WERI-Rb-1 (cell line): ENCODE data around the gene BSCL2.
A peak's percentile ranks its signal among the peaks of the same experiment; 100 is the strongest.

ENCODE experiments used
- DNase-seq: peaks from one replicate; pipeline ENCODE4 v3.0.0-alpha.2; 2020
- H3K27ac ChIP-seq: fragments of 250-450 bp; sonication (Bioruptor Pico); 2 replicates; pipeline ENCODE4 v1.5.1; 2020; ENCODE audit warnings: mild to moderate bottlenecking, moderate library complexity
- H3K27me3 ChIP-seq: fragments of 250-450 bp; sonication (Bioruptor Pico); 2 replicates; pipeline ENCODE4 v1.5.1; 2021; ENCODE audit warnings: mild to moderate bottlenecking, low read depth, moderate library complexity; ENCODE audit not compliant: insufficient read depth, severe bottlenecking
- H3K36me3 ChIP-seq: fragments of 250-450 bp; sonication (Bioruptor Pico); 2 replicates; pipeline ENCODE4 v1.5.1; 2020; ENCODE audit warnings: mild to moderate bottlenecking, moderate library complexity
- H3K4me3 ChIP-seq: 2 replicates; pipeline ENCODE4 v1.5.1; 2011; ENCODE audit warnings: low read depth, mild to moderate bottlenecking, control low read depth, low read length
- H3K9me3 ChIP-seq: fragments of 250-450 bp; sonication (Bioruptor Pico); 2 replicates; pipeline ENCODE4 v1.5.1; 2021; ENCODE audit warnings: mild to moderate bottlenecking, moderate library complexity; ENCODE audit not compliant: severe bottlenecking
- CTCF ChIP-seq: IDR thresholded peaks from 2 replicates; pipeline ENCODE4 v1.5.1; 2011; ENCODE audit warnings: low read depth, mild to moderate bottlenecking, control low read depth, inconsistent platforms, low read length

BSCL2 gene

GRCh38 chr11:62728171-62728988 lies 21.2 kb upstream of the BSCL2 start, which contains the start of gene TTC9C:
Gene TTC9C, plus strand, starts transcription at chr11:62728486. Its CDS starts 363 bp downstream, at chr11:62728849.
- Histone ChIP-seq H3K4me3 (peak within 1 kb of the TSS; percentile 92), H3K27ac (peak within 1 kb of the TSS; percentile 99), H3K27me3 (no peaks in the 10 kb centered on the region), H3K36me3 (peaks cover 58% of the 10 kb centered on the region), H3K9me3 (no peaks in the 10 kb centered on the region)
- no peak for TF ChIP-seq CTCF
- DNase-seq: peak; percentile 84

DNA sequence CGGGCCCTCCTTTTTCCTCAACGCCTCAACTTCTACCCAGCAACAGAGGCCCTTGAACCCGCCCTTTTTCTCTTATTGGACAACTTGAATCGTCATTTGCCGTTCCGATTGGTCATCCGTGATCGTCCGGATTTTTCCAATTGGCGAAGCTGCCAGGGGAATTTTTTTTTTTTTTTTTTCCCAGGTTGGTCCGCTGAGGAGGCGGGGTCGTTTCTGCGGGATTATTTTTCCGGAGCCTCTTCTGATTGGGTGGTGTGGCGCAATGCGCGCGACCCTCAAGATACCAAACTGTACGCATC lies 20.6 kb upstream of the BSCL2 start:
- H3K36me3 ChIP-seq: peaks cover 59% of the 10 kb centered on the region
- H3K9me3 ChIP-seq: no peaks in the 10 kb centered on the region
- peak overlapping the region; percentile 99 for H3K27ac ChIP-seq
- no peaks in the 10 kb centered on the region for H3K27me3 ChIP-seq
- peak; percentile 93 for DNase-seq
- peak overlapping the region; percentile 92 for H3K4me3 ChIP-seq
- TF ChIP-seq CTCF: no peak

DNA sequence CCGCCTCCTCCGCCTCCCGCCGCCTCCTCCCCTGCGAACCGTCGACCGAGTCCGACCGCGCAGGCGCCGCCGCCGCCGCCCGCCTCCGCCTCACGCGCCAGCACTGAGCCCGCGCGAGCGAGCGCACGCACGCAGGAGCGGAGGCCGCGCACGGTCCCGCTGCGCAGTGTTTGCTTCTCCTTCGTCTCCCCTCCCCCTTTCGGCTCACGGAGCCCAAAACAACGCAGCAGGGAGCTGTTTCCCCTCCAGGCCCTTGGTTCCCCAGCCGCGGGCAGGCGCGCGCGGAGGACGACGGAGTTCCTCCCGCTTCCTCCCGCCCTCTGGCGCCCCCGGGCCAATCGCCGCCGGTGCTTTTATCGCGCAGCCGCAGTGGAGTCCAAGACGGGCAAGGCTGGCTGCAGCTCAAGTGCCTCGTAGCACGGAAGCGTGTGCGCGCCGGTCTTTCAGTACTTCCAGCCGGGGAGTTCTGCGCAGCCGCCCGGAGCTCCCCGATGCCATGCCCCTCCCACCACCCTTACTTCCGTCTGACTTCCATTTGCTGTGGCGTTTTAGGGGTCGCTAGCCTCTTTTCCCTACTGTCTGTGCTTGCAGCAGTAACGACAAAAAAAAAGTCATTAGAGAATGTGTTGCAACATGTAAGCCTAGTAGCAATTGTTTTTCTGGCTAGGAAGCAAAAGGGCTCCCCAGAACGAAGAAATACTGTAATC lies 20.1 kb upstream of the BSCL2 start, which contains the start of gene HNRNPUL2:
HNRNPUL2 (minus strand) TSS at position 293 of the 707 bp plus-strand sequence. CDS start 301 bp downstream, outside the sequence.
- Histone ChIP-seq H3K27me3 (no peaks in the 10 kb centered on the region), H3K36me3 (peaks cover 61% of the 10 kb centered on the region), H3K27ac (peak within 1 kb of the TSS; percentile 99), H3K9me3 (no peaks in the 10 kb centered on the region), H3K4me3 (peak within 1 kb of the TSS; percentile 92)
- peak; percentile 98 for DNase-seq
- TF ChIP-seq CTCF: 0 out of 2 replicates have a peak, but pooled peaks have one; percentile 2

DNA sequence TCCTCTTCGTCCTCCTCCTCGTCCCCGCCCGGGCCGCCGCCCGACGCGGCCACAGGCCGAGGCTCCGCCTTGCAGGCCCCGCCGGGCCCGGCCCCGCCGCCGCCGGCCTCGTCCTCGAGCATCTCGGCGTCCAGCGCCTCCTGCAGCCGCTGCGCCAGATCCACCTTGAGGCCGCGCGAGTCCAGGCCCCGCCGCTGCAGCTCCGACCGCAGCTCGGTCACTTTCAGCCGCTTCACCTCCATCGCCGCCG lies 19.6 kb upstream of the BSCL2 start:
- Histone ChIP-seq H3K4me3 (peak overlapping the region; percentile 92), H3K36me3 (peaks cover 64% of the 10 kb centered on the region), H3K9me3 (no peaks in the 10 kb centered on the region), H3K27me3 (no peaks in the 10 kb centered on the region), H3K27ac (peak overlapping the region; percentile 99)
- no peak for DNase-seq
- TF ChIP-seq CTCF: no peak

DNA sequence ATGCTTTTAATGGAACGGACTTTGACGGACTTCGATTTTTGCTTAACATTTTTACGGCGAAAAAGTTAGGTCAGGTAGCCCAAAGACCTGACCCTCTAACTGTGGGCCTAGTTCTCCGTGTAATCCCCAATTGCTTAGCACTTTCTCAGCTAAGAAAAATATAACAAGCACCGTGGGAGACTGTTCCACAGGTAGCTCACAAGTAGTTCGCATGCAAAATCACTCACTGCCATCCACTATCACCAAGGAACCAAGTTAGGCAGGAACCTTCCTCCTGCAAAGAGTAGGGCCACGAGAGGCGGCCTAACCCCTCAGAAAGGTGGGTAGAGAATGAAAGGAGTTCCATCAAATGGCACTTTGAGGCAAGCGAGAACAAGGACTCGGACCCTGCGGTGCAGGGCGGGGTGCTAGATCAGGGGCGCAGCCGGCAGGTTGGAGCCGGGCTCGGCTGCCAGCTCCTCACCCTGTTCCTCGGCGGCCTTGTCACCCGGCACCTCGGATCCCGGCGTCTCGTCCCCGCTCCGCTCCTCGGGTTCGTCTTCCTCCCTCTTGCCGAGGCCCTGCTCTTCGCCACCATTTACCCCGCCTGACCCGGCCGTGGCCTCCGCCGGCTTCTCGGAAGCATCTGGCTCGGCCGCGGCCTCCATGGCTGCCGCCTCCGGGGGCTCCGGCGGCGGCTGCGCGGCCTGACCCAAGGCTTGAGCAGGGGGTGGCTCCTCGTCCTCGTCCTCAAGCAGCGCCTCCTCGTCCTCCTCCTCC lies 19.1 kb upstream of the BSCL2 start:
- H3K27me3 ChIP-seq: no peaks in the 10 kb centered on the region
- no peaks in the 10 kb centered on the region for H3K9me3 ChIP-seq

More for the DNA sequence above, 19.1 kb upstream of the BSCL2 start:
- H3K4me3 ChIP-seq: peak overlapping the region; percentile 92
- TF ChIP-seq CTCF: no peak
- H3K27ac ChIP-seq: peak overlapping the region; percentile 99
- no peak for DNase-seq
- peaks cover 68% of the 10 kb centered on the region for H3K36me3 ChIP-seq
